ENCODE measurements around the gene SLC38A10.

Gene SLC38A10

DNA sequence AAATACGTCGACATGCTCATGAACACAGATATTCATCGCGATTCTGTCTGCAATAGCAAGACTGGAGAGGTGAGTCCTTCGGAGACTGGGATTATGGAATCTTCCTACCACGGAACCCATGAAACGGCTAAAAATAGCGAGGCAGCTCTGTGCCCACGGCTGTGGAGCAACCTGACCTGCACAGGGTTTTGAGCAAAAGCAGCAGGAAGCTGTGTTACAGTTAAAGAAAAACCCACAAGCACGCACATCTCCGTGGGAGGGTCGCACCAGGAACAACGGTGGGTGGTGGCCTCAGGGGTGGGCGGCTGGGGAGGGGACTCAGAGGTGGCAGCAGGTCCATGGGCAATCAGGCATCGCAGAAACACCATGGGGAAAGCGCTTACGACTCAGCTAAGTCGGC is 24.8 kb downstream of the SLC38A10 start:
- TF ChIP-seq, protein P1, sequence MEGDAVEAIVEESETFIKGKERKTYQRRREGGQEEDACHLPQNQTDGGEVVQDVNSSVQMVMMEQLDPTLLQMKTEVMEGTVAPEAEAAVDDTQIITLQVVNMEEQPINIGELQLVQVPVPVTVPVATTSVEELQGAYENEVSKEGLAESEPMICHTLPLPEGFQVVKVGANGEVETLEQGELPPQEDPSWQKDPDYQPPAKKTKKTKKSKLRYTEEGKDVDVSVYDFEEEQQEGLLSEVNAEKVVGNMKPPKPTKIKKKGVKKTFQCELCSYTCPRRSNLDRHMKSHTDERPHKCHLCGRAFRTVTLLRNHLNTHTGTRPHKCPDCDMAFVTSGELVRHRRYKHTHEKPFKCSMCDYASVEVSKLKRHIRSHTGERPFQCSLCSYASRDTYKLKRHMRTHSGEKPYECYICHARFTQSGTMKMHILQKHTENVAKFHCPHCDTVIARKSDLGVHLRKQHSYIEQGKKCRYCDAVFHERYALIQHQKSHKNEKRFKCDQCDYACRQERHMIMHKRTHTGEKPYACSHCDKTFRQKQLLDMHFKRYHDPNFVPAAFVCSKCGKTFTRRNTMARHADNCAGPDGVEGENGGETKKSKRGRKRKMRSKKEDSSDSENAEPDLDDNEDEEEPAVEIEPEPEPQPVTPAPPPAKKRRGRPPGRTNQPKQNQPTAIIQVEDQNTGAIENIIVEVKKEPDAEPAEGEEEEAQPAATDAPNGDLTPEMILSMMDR (conservative IDR thresholded peaks at IDR 0.05), result no peak
- TF ChIP-seq ZFX (IDR thresholded peaks at IDR 0.05), result no peak

DNA sequence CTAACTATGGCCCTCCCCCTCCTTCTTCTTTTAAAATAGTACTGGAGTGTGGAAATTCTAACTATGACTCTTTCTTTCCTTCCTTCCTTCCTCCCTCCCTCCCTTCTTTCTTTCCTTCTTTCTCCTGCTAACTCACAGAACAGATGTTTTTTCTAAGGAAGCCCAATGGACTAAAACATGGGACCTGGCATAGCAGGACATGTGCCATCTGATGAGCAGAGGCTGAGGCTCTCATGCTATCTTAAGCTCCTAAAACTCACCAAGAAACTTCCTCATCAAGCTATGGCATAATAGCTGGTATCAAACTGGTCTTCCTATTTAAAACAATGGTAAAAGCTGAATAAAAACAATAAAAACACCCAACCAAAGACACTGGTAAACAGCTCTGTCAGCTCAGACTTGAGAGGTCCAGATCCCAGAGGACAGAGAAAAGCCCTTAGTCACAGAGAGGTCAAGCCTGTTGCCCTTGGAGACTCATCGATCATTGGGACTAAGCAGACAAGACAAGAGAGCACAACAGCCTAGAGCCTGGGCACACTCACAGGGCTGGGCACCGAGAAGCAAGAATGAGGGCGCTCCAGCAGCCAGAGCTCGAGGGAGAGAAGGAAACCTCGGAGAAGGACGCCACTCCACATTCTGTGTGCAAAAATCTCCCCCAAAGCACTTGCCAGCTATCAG is 27.6 kb downstream of the SLC38A10 start:
- H3K27ac ChIP-seq, result no peak overlapping the region
- TF ChIP-seq, protein P1 (conservative IDR thresholded peaks at IDR 0.05), result no peak
- no peak for TF ChIP-seq ZFX (IDR thresholded peaks at IDR 0.05)

More for the DNA sequence above, 24.8 kb downstream of the SLC38A10 start:
- H3K27ac ChIP-seq, result no peak overlapping the region

DNA sequence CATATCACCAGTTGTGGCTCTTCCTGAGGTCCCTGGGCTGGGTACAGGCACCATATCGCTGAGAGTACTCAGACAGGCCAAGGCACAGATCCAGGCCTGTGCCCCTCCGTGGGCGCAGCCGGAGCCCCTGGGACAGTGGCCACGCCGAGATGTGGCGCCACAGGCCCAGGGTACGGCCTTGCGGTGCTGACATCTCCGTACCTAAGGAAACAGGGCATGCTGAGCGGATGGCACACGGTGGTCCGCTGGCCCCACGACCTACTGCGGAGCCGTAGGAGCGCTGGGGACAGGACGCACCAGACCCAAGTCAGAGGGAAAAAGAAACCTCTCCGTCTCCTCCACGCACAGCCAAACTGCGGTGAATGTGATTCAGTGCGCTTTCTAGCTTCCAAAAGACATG is 29.5 kb downstream of the SLC38A10 start:
- TF ChIP-seq, protein P1 (conservative IDR thresholded peaks at IDR 0.05), result no peak
- TF ChIP-seq ZFX (IDR thresholded peaks at IDR 0.05), result no peak
- H3K27ac ChIP-seq, result no peak overlapping the region

DNA sequence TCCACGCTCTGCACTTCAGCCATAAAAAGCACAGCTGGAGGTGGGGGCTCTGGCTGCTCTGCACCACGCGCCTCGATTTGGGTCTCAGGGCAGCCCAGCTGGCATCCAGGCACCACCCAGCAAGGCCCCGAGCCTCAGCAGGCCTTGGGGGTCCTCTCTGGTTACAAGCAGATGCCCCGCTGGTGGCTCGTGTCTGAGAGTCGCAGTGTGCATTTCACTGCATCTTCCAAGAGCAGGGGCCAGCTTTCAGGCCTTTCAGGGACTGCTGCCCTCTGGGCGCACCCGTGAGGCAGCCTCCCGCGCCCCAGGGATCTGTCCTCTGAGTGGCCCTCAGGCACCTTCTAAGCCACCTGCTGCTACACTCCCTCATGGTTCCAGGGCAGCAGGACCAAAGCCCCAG is 30.5 kb downstream of the SLC38A10 start:
- H3K27ac ChIP-seq, result no peak overlapping the region
- no peak for TF ChIP-seq ZFX (IDR thresholded peaks at IDR 0.05)
- TF ChIP-seq, protein P1 (conservative IDR thresholded peaks at IDR 0.05), result no peak

DNA sequence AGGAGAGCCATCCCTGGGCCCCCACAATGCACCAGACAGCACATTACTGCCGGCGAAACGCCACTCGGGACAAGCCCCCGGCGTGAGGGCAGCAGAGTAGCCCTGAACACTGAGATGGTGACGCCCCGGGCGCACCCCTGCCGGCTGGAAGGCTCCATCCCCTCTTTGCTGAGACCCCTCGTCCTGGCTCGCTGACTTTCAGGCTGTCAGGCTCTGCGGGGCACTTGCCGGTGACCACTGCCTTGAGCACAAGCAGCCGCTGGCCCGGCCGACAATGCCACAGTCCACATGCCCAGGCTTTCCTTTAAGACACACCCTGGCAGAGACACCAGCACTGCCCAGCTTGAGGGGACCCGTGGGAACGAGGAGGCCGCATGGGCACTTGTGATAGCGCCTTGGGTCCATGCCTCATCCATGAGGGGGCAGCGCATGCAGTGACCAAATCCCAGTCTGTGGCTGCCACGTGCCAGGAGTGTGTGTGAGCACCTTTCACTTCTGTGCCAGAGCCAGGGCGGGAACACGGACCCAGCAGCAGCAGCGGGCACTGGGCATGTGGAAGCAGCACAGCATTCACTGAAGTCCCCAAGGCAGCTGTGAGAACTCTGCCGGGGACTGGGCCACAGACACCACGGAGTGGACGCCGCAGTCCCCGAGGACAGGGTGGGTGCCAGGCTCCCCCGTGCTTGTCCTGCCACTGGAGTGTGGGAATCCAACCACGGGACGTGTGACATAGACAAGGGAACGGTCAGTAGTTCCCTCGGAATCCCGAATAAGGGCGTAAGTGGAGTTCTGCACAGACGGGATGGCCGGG is 31.5 kb downstream of the SLC38A10 start:
- TF ChIP-seq, protein P1 (conservative IDR thresholded peaks at IDR 0.05), result no peak
- no peak for TF ChIP-seq ZFX (IDR thresholded peaks at IDR 0.05)
- H3K27ac ChIP-seq, result no peak overlapping the region

DNA sequence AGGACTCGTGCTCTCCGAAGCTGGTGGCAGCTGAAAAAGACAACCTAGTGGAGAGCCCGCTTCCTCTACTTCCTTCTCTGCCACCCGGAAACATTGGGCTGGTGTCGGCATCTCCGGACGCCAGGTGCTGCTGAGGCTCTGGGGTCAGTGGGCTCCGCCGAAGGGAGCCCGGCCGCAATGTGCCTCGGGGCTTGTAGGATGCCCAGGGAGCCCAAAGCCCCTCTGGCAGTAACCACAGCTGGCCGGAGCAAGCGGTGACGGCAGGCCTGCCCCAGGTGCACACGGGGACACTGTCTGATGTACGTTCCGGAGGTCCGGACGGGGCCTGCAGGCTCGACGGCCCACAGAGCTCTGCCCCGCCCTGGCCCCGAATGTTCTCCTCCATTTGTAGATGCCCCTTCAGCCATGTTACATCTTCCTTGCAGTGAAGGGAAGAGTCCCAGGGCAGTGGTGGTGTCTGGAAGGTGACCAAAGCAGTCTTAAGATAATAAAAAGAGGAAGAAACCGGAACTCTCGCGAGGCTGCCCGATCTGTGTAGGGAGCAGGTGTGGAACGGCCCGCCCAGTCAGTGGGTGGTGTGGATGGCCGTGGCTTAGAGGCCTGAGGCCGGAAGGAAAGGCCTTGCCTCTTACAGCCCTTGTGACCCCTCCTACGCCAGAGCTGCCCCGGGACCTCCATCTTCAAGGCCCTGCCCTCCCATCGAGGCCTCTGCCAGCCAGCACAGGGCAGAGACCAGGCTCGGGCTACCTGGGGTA is 33.3 kb downstream of the SLC38A10 start:
- TF ChIP-seq, protein P1 (conservative IDR thresholded peaks at IDR 0.05), result no peak
- TF ChIP-seq ZFX (IDR thresholded peaks at IDR 0.05), result no peak
- no peak overlapping the region for H3K27ac ChIP-seq

Measured in C4-2B (cell line).